ENCODE results near the gene CREB3.

DNA sequence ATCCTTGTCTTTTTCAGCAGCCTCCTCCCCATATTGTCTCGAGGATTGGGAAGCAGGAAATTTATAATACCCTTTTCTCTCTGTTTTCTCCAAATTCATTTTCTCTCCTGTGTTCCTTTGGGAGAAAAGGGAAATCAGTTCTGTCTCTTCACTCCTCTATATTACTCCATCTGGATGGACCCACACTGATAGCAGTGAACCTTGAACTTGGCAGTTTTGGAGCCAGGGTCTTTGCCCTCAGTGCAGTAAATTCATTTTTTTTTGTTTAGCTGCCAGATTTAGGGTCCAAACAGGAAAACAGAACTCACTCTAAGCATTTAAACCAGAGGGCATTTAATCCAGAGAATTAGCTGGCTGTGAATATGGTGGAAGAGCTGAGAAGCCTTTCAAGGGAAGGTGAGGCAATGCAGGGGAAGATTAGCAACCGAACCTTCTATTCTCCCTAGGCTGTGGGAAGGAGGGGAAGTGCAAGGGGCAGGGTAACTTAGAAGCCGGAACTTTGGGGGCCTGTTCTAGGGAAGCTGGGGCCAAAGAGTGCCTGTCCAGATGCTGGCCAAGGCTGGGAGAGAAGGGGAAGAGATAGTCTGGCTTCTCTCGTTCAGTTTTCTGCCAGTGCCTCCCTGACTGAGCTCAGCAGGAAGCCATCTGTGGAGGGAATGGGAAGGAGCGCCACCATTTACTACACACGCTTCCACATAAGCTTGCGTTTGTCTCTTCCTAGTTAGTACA lies 42.6 kb downstream of the CREB3 start:
- TF ChIP-seq CTCF (conservative IDR thresholded peaks at IDR 0.05; ENCODE audit: low read length) = no peak
- TF ChIP-seq EZH2phosphoT487 (IDR thresholded peaks at IDR 0.05; ENCODE audit: borderline replicate concordance) = no peak

Data from Loucy (cell line).